Measurements from ENCODE around the gene CD1D.
"Not testable (repeated sequence)": the region's sequence is repeated elsewhere in the genome, so short reads cannot be mapped to it uniquely, and the experiment has no call there.

CD1D gene

DNA sequence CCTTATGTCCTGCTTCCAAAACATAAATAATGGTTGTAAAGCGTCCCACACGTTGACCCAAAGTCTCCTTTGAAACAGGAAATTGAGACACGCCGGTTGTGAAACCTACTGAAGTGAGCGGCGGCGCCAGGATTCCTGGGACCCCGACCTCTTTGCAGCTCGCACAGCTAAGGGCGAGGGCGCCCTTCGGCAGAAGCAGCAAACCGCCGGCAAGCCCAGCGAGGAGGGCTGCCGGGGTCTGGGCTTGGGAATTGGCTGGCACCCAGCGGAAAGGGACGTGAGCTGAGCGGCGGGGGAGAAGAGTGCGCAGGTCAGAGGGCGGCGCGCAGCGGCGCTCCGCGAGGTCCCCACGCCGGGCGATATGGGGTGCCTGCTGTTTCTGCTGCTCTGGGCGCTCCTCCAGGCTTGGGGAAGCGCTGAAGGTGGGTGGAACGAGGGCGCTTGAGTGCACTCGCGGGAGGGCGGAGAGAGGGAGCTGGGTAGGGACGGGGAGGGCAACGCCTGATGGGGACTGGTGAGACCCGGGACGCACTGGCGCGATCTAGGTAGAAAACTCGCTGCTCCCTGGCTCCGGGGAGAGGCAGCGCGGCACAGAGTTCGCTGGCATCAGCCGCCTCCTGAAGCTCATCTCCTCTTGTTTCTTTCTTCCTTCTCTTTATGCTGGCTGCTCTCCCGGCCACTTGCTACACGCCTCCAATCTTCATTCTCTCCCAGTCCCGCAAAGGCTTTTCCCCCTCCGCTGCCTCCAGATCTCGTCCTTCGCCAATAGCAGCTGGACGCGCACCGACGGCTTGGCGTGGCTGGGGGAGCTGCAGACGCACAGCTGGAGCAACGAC, at the start of gene CD1D:
CD1D (plus strand) TSS at position 155 of the 836 bp plus-strand sequence; CDS start at position 362, 207 bp downstream.
- DNase-seq, result no peak

- DNase-seq, result no peak
These were observed 49.5 kb upstream of the CD1D start for GRCh38 chr1:158131217-158131616.

- DNase-seq, result no peak
These were observed 39.9 kb upstream of the CD1D start for GRCh38 chr1:158140764-158141192.

- DNase-seq, result peak; percentile 39 to 45
These were observed 35.4 kb upstream of the CD1D start for GRCh38 chr1:158145173-158145719.

DNA sequence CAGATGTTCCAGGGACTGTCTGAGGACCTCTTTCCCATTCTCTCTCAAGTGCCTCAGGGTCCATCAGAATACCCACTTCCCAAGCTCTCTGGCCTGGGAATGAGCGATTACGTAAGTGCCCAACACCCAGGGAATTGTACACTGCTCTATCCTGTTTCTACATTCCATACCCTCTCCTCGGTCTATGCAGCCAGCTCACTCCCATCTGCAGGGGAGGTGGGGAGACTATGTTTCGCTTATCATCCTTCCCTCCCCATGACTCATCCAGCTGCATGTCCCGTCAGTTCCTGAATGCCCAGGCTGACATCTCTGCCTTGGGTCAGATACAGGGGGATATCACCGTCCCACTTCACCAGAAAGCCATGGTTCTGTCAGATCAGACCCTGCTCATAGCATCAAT, 34.5 kb upstream of the CD1D start:
- DNase-seq, result no peak

DNA sequence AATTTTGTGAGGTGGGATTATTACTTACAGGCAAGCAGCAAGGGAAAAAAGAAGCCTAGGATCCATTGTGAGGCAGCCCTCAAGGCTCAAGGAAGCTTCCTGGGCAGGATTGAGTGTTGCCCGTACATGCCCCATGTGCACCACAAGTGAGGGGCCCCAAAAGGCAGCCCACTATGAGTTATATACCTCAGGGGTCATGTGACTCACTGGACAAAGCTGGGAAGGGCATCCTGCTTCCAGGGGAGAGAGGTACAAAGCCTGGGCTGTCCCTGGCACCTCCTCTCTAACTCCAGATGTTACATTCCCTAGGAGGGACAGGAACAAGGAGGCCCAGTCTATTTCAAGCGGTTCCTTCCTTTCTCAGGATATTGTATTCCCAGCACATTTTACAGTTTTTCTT, 34.0 kb upstream of the CD1D start:
- no peak for DNase-seq

DNA sequence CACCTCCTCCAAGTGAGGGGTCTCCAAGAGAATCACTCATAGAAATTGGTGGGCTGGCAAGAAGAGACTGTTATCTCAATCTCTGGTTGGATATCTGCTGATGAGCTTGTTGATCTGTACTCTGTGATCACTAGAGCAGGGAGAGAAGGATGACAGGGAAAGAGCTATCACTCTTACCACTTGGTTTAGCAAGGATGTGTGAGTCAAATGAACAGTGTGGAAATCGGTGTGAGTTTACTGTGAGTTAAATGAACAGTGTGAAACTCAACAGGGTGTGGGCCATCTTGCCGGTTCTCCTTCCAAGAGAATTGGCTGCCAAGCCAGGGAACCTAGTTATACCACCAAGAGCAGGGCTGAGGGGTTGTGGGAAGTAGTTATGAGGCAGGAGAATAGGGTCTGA, 33.3 kb upstream of the CD1D start:
- no peak for DNase-seq

- no peak for DNase-seq
These were observed 32.8 kb upstream of the CD1D start for GRCh38 chr1:158147869-158148268.

DNA sequence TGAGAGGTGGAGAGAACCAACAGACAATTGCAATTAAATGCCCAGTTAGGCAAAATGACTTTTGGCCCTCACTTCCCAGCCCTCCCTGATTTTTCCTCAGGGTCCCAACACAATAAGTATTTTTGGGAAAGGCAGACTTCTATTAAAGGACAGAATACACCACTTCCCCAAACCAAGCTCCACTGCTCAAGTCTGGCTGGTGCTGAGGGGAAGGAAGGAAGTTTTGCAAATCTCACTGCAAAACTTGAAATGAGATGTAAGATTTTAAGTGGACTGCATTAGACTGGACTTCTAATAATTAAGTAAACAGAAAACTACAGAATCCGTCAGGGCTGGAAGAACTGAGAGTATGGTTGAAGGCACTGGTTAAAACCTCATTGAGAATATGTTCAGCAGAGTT, 32.2 kb upstream of the CD1D start:
- no peak for DNase-seq

DNA sequence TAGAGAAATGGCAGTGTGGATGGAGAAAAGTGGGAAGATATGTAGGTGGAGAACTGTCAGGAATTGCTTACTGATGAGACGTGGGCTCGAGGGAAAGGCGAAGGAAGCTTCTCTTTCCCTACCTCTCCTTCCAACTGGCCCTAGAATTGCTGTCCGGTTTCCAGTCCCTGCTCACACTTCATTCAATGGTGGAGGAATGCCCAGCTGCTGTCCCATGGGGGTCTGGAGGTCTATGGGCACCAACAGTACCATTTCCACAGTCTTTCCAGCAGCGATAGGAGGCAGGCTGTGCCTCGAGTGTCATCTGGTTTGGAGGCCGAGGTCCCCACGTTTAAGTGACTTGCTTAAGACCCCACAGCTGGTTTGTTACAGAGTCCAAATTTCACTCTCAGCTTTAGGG, 31.5 kb upstream of the CD1D start:
- no peak for DNase-seq

GRCh38 chr1:158149577-158150269, 31.0 kb upstream of the CD1D start:
- peak; percentile 92 to 98 for DNase-seq

GRCh38 chr1:158150523-158150922, 30.2 kb upstream of the CD1D start:
- DNase-seq, result no peak

- DNase-seq, result no peak
These were observed 27.5 kb upstream of the CD1D start for GRCh38 chr1:158153179-158153578.

GRCh38 chr1:158153746-158154444, 26.8 kb upstream of the CD1D start:
- DNase-seq, result no peak

- no peak for DNase-seq
These were observed 26.2 kb upstream of the CD1D start for GRCh38 chr1:158154501-158154900.

- DNase-seq, result no peak
These were observed 25.0 kb upstream of the CD1D start for GRCh38 chr1:158155673-158156072.

- no peak for DNase-seq
These were observed 21.1 kb upstream of the CD1D start for GRCh38 chr1:158159597-158159996.

DNA sequence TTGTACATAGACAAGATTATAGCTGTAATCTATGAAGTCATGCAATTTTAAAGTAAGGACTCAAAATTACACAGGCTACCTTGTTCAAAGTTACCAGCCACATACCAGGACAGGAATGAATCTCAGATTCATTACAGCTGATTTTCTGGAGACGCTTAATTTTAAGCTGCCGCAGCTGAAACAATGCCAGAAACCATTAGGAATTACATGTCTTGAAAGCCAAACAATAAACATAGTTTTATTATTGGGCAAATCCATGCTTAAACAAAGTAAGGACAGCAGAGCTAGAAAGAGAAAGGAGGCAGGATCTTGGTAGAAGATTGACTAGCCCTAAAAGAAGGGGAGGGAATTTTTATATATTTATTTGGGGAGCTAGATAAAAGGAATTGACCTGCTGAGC, 19.2 kb upstream of the CD1D start:
- no peak for DNase-seq

GRCh38 chr1:158163000-158163947, 17.4 kb upstream of the CD1D start:
- DNase-seq, result no peak

DNA sequence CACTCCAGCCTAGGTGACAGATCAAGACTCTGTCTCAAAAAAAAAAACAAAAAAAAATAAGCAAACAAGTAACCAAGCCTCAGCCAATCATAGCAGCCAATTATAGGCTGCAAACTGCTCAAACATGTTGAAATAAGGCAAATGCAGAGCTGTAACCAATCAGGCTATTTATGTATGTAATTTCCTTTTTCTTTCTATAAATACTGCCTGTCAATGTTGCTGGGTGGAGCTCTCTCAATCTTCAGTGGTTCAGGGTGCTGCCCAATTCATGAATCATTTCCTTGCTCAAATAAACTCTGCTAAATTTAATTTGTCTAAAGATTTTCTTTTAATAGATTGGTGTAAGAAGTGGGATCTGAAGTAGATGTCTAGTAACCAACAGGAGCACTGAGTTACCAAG, 11.6 kb upstream of the CD1D start:
- no peak for DNase-seq

- not testable (repeated sequence) for DNase-seq
These were observed 4.8 kb upstream of the CD1D start for GRCh38 chr1:158175915-158176314.

GRCh38 chr1:158176399-158176798, 4.3 kb upstream of the CD1D start:
- DNase-seq, result no peak
